Tibial nerve (tissue), 4 donors: ENCODE measurements around the gene SEC16A. TPM values are rescaled to one million over a fixed set of nuclear protein-coding genes. Genes with fewer than 3 reads are reported as not detected.

Experiments
- DNase-seq, 2 donors: peaks; one replicate each; pipeline ENCODE4 v3.0.0-alpha.2; 2019; ENCODE audit warnings: low spot score in 2 of 2
- H3K27ac ChIP-seq, 4 donors: fragments of 200-600 bp; sonication (generic) in 3 of 4; one replicate each; pipeline ENCODE4 v1.5.1; 2017 to 2019; ENCODE audit warnings: mild to moderate bottlenecking in 1 of 4
- H3K27me3 ChIP-seq, 2 donors: fragments of 200-600 bp; sonication (generic) in 1 of 2; one replicate each; pipeline versions ENCODE4 v1.5.1 to v1.6.0; 2017 to 2019
- H3K36me3 ChIP-seq, 3 donors: fragments of 200-600 bp; sonication (generic); one replicate each; pipeline ENCODE4 v1.5.1; 2018 to 2019
- H3K4me1 ChIP-seq, 4 donors: fragments of 200-600 bp; sonication (generic) in 3 of 4; one replicate each; pipeline ENCODE4 v1.5.1; 2017 to 2019
- H3K4me3 ChIP-seq, 4 donors: fragments of 200-600 bp; sonication (generic) in 3 of 4; one replicate each; pipeline ENCODE4 v1.5.1; 2017 to 2019; ENCODE audit warnings: mild to moderate bottlenecking in 1 of 4, moderate library complexity in 1 of 4
- H3K9me3 ChIP-seq, 4 donors: fragments of 200-600 bp; sonication (generic) in 3 of 4; one replicate each; pipeline ENCODE4 v1.5.1; 2017 to 2019
- CTCF ChIP-seq, 5 experiments: fragments of 200-600 bp in 3 of 5; fragments of 450-650 bp in 2 of 5; sonication (generic) in 3 of 5; IDR thresholded peaks; one replicate each; pipeline ENCODE4 v1.5.1; 2016 to 2019; ENCODE audit warnings: antibody characterized with exemption in 5 of 5, mild to moderate bottlenecking in 3 of 5, moderate library complexity in 2 of 5
- EP300 ChIP-seq, 2 donors: sonication (generic); formaldehyde crosslinking; IDR thresholded peaks; one replicate each; pipeline ENCODE4 v1.6.1; 2017; ENCODE audit warnings: antibody characterized with exemption in 2 of 2, mild to moderate bottlenecking in 1 of 2
- POLR2A ChIP-seq, 2 donors: fragments of 450-650 bp; IDR thresholded peaks; one replicate each; pipeline ENCODE4 v1.6.1; 2017; ENCODE audit warnings: antibody characterized with exemption in 2 of 2, mild to moderate bottlenecking in 2 of 2, moderate library complexity in 2 of 2
- WGBS, 2 donors: methylation state at CpG; one replicate each; pipeline ENCODE4 v1.1.5; 2018; 5-methylcytosine and 5-hydroxymethylcytosine counted together
- total RNA-seq, 4 donors: library from RNA; depleted of rRNA; stranded (reverse); fragments of >200 nt; gene quantifications; one replicate each; pipeline ENCODE4 v1.1.0, GENCODE V29; 2016

SEC16A gene
- total RNA-seq, 4 donors from 2014 or later, result 45.8 to 67.5 (median 47.9) TPM

- 84 to 85% methylated on average over 49 to 54 of the region's 59 CpGs for WGBS, 2 donors
- DNase-seq, result no peak
- Histone ChIP-seq H3K27ac (peak overlapping the region in 3 of 4 donors; percentile 45 to 86 (median 53)), H3K9me3 (no peaks in the 10 kb centered on the region), H3K4me3 (no peak overlapping the region), H3K36me3 (peaks cover 10 to 58% (median 14%) of the 10 kb centered on the region in 3 donors), H3K27me3 (no peaks in the 10 kb centered on the region), H3K4me1 (peaks cover 0 to 85% (median 49%) of the 10 kb centered on the region in 4 donors)
- TF ChIP-seq EP300 (IDR thresholded peaks at IDR 0.05), result no peak
- TF ChIP-seq POLR2A (IDR thresholded peaks at IDR 0.05), result no peak
- no peak for TF ChIP-seq CTCF (IDR thresholded peaks at IDR 0.05)
These were observed 39.7 kb upstream of the SEC16A start for GRCh38 chr9:136522314-136523237.

DNA sequence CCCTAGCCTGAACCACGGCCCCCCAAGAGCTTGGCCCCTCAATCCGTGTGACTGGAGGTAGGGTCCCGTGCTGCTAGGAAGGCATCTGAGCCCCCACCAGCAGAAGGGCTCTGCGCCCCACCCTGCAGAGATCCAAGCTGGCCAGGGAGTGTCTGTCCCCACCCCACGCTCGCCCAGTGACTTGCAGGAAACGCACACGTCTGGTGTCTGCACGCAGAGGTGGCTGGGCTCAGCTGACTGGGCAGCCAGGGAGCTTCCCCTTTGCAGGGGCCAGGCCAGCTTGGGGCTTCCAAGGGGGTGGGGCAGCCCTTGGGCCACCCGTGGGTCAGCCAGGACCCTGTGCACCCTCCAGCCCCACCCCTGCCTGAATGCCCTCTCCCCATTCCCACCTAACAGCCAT is 38.7 kb upstream of the SEC16A start:
- H3K36me3 ChIP-seq, result peaks cover 12 to 68% (median 15%) of the 10 kb centered on the region in 3 donors
- TF ChIP-seq POLR2A (IDR thresholded peaks at IDR 0.05) (no peak), EP300 (IDR thresholded peaks at IDR 0.05) (peak in 1 of 2 donors; percentile 7), CTCF (IDR thresholded peaks at IDR 0.05) (no peak)
- H3K27me3 ChIP-seq, result no peaks in the 10 kb centered on the region
- H3K27ac ChIP-seq, result peak overlapping the region in 2 of 4 donors; percentile 41 to 64
- 58 to 72% methylated on average over 9 to 10 of the region's 10 CpGs for WGBS, 2 donors
- no peak overlapping the region for H3K4me3 ChIP-seq
- H3K9me3 ChIP-seq, result no peaks in the 10 kb centered on the region
- no peak for DNase-seq
- H3K4me1 ChIP-seq, result peaks cover 0 to 85% (median 46%) of the 10 kb centered on the region in 4 donors

DNA sequence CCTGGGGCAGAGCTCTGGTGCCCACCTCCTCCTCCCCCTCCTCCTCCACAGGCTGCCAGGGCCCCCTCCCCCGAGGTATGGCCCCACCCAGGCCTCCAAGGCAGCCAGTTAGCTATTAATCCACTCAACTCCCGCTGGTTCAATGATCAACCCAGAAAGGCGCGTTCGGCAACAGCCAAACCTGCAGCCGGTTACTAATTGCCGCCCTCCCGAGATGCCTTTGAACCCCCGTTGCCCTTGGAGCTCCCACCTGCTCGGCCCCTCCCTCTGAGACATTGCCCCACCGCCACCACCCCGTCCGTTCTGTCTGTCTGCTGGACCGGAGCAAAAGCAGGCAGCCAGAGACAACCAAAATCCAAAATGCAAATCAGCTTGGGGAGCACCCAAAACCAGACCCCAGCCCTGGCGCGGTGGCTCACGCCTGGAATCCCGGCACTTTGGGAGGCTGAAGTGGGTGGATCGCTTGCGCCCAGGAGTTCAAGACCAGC is 37.3 kb upstream of the SEC16A start:
- no peak for TF ChIP-seq EP300 (IDR thresholded peaks at IDR 0.05)
- TF ChIP-seq POLR2A (IDR thresholded peaks at IDR 0.05), result no peak
- no peak for TF ChIP-seq CTCF (IDR thresholded peaks at IDR 0.05)
- H3K27ac ChIP-seq, result peak overlapping the region in 3 of 4 donors; percentile 17 to 64 (median 41)
- 81 to 83% methylated on average over 17 to 20 of the region's 20 CpGs for WGBS, 2 donors
- H3K27me3 ChIP-seq, result no peaks in the 10 kb centered on the region
- no peak for DNase-seq
- H3K9me3 ChIP-seq, result no peaks in the 10 kb centered on the region
- H3K4me3 ChIP-seq, result no peak overlapping the region
- H3K36me3 ChIP-seq, result peaks cover 14 to 83% (median 20%) of the 10 kb centered on the region in 3 donors
- peaks cover 0 to 83% (median 37%) of the 10 kb centered on the region in 4 donors for H3K4me1 ChIP-seq

DNA sequence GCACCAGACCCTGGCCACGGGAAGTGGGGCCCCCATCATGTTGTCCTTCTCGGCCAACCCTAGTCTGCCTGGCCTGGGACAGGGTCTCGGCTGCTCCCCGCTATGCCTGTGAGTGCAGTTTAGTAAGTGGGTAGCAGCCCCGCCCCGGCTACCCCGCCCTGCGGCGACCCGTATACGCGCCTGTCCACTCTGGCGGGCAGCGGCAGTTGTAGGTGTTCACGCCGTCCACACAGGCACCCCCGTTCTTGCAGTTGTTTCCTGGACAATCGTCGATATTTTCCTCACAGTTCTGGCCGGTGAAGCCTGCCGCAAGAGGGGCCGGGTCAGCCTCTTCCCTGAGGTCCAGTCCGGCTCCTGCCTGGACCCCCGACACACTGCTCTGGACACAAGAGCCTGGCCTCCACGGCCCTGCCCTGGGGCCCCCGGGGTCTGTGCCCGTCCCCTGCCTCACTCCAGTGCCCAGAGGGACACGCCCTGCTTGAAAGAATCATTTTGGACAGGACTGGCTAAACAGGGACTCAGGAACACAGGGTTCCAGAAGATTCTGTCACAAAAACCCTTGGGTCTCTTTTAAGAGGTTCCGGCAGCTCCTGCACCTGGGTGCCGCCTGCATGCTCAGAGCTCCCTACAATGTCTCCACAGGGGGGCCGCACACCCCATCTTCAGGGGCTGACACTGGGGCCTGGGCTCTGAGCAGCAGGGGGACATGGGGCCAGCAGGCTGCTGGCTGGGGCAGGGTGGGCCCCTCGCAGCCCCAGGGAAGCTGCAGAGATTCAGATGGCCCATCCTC is 36.6 kb upstream of the SEC16A start:
- no peak for DNase-seq
- TF ChIP-seq EP300 (IDR thresholded peaks at IDR 0.05) (no peak), POLR2A (IDR thresholded peaks at IDR 0.05) (no peak), CTCF (IDR thresholded peaks at IDR 0.05) (no peak)
- H3K9me3 ChIP-seq, result no peaks in the 10 kb centered on the region
- H3K27ac ChIP-seq, result peak overlapping the region in 3 of 4 donors; percentile 17 to 64 (median 41)
- no peak overlapping the region for H3K4me3 ChIP-seq
- no peaks in the 10 kb centered on the region for H3K27me3 ChIP-seq
- WGBS, 2 donors, result 87 to 89% methylated on average over 30 to 31 of the region's 32 CpGs
- H3K36me3 ChIP-seq, result peaks cover 17 to 89% (median 25%) of the 10 kb centered on the region in 3 donors
- H3K4me1 ChIP-seq, result peaks cover 0 to 77% (median 34%) of the 10 kb centered on the region in 4 donors
